ENCODE measurements around the gene EDA. TPM values are rescaled to one million over a fixed set of nuclear protein-coding genes. Genes with fewer than 3 reads are reported as not detected.

The EDA gene
- total RNA-seq, 2 experiments from 2014 or later: 1.8 to 3.9 TPM

DNA sequence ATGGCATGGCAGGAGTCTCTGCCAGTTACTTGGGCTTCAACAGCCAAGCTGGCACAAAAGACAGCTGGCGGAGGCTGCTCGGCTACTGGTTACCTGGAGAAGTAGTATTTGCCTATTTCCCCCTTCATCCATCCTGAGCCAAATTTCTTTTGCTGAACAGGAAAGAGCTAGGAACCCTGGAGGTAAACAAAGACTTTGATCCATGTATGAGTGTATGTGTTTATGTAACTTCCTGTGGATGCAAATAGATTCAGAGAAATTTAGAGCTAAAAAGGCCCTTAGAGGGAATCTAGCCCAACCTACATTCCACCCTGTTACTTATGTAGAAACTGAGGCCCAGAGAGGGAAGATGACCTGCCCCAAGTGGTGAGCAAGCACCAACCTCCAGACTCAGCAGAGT is 422.6 kb downstream of the EDA start:
- CTCF ChIA-PET (ENCODE audit: unreplicated experiment): no interaction called here

DNA sequence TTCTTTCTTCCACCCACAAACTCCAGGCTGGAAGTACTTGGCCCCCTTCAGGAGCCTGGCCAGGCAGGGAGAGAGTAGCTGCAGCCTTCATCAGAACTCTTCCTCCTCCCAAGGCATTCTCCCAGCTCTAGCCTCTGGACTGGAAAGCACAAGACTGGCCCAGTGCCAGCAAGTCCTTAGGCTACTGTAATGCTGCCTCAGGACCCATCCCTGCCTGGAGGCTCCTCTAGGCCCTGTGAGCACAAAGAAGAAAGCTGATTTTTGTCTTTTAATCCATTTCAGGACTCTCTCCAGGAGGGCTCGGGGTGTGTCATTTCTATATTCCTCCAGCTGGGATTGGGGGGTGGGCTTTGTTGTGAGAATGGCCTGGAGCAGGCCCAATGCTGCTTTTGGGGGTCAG is 423.0 kb downstream of the EDA start:
- BruUV-seq (replicated peaks): no TSS peak
- no peak for DNase-seq (ENCODE audit: low spot score)
- Histone ChIP-seq H3K4me3 (ENCODE audit: low read depth, low read length, poor library complexity, severe bottlenecking) (no peak overlapping the region), H3K9me2 (ENCODE audit: insufficient read depth, low read length) (no peaks in the 10 kb centered on the region), H3K27ac (ENCODE audit: low read depth, low read length, poor library complexity, severe bottlenecking) (no peak overlapping the region), H3K9me3 (ENCODE audit: low read length) (no peaks in the 10 kb centered on the region), H2AFZ (ENCODE audit: low read length) (no peak overlapping the region), H3K4me2 (ENCODE audit: low read length) (no peak overlapping the region), H3K36me3 (ENCODE audit: insufficient read depth, low read length) (no peaks in the 10 kb centered on the region), H3K4me1 (ENCODE audit: insufficient read depth, low read length, poor library complexity, severe bottlenecking) (no peaks in the 10 kb centered on the region), H3K79me2 (ENCODE audit: insufficient read depth, low read depth, low read length) (no peaks in the 10 kb centered on the region), H4K20me1 (ENCODE audit: insufficient read depth, low read length) (no peaks in the 10 kb centered on the region)
- TF ChIP-seq, protein P1, sequence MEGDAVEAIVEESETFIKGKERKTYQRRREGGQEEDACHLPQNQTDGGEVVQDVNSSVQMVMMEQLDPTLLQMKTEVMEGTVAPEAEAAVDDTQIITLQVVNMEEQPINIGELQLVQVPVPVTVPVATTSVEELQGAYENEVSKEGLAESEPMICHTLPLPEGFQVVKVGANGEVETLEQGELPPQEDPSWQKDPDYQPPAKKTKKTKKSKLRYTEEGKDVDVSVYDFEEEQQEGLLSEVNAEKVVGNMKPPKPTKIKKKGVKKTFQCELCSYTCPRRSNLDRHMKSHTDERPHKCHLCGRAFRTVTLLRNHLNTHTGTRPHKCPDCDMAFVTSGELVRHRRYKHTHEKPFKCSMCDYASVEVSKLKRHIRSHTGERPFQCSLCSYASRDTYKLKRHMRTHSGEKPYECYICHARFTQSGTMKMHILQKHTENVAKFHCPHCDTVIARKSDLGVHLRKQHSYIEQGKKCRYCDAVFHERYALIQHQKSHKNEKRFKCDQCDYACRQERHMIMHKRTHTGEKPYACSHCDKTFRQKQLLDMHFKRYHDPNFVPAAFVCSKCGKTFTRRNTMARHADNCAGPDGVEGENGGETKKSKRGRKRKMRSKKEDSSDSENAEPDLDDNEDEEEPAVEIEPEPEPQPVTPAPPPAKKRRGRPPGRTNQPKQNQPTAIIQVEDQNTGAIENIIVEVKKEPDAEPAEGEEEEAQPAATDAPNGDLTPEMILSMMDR (conservative IDR thresholded peaks at IDR 0.05; ENCODE audit: low read length): no peak
- no peak for TF ChIP-seq EZH2phosphoT487 (IDR thresholded peaks at IDR 0.05; ENCODE audit: borderline replicate concordance, low read depth, low read length)
- ChIA-PET POLR2A (no interaction called here), CTCF (ENCODE audit: unreplicated experiment) (no interaction called here)
- intact Hi-C loops (cut with micrococcal nuclease; ENCODE audit: unreplicated experiment): no loop called here

More for the DNA sequence above, 422.6 kb downstream of the EDA start:
- Histone ChIP-seq H4K20me1 (ENCODE audit: insufficient read depth, low read length) (no peaks in the 10 kb centered on the region), H3K9me2 (ENCODE audit: insufficient read depth, low read length) (no peaks in the 10 kb centered on the region), H3K4me1 (ENCODE audit: insufficient read depth, low read length, poor library complexity, severe bottlenecking) (no peaks in the 10 kb centered on the region), H3K4me3 (ENCODE audit: low read depth, low read length, poor library complexity, severe bottlenecking) (no peak overlapping the region), H3K4me2 (ENCODE audit: low read length) (no peak overlapping the region), H3K27ac (ENCODE audit: low read depth, low read length, poor library complexity, severe bottlenecking) (no peak overlapping the region), H3K36me3 (ENCODE audit: insufficient read depth, low read length) (no peaks in the 10 kb centered on the region), H3K79me2 (ENCODE audit: insufficient read depth, low read depth, low read length) (no peaks in the 10 kb centered on the region), H3K9me3 (ENCODE audit: low read length) (no peaks in the 10 kb centered on the region), H2AFZ (ENCODE audit: low read length) (no peak overlapping the region)
- no peak for TF ChIP-seq EZH2phosphoT487 (IDR thresholded peaks at IDR 0.05; ENCODE audit: borderline replicate concordance, low read depth, low read length)
- TF ChIP-seq, protein P1 (conservative IDR thresholded peaks at IDR 0.05; ENCODE audit: low read length): no peak
- POLR2A ChIA-PET: no interaction called here
- DNase-seq (ENCODE audit: low spot score): no peak
- intact Hi-C loops (cut with micrococcal nuclease; ENCODE audit: unreplicated experiment): no loop called here
- no TSS peak for BruUV-seq (replicated peaks)

DNA sequence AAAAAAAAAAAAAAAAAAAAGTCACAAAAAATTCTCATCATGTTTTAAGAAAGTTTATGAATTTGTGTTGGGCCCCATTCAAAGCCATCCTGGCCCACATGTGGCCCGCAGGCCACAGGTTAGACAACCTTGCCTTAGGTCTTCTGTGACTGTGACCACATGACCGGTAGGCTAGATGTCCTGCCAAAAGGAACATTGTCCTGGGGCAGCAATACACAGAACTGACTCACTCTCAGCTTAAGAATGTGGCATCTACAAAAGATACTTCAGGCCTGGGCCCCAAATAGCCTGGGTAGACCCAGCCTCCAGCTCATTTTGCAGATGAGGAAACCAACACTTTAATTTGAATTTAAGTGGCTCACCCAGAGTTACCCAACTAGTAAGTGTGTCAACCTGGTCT is 423.8 kb downstream of the EDA start:
- Histone ChIP-seq H3K4me3 (ENCODE audit: low read depth, low read length, poor library complexity, severe bottlenecking) (no peak overlapping the region), H3K27ac (ENCODE audit: low read depth, low read length, poor library complexity, severe bottlenecking) (no peak overlapping the region), H3K4me2 (ENCODE audit: low read length) (no peak overlapping the region), H3K79me2 (ENCODE audit: insufficient read depth, low read depth, low read length) (no peaks in the 10 kb centered on the region), H3K9me2 (ENCODE audit: insufficient read depth, low read length) (no peaks in the 10 kb centered on the region), H2AFZ (ENCODE audit: low read length) (no peak overlapping the region), H3K36me3 (ENCODE audit: insufficient read depth, low read length) (no peaks in the 10 kb centered on the region), H3K4me1 (ENCODE audit: insufficient read depth, low read length, poor library complexity, severe bottlenecking) (no peaks in the 10 kb centered on the region), H4K20me1 (ENCODE audit: insufficient read depth, low read length) (no peaks in the 10 kb centered on the region), H3K9me3 (ENCODE audit: low read length) (no peaks in the 10 kb centered on the region)
- ChIA-PET POLR2A (interaction anchor here (0.6 kb wide), 1 partner anchor 343 kb away, joined by 3 read pairs; no protein-coding TSS in a partner anchor), CTCF (ENCODE audit: unreplicated experiment) (no interaction called here)
- no peak for TF ChIP-seq EZH2phosphoT487 (IDR thresholded peaks at IDR 0.05; ENCODE audit: borderline replicate concordance, low read depth, low read length)
- TF ChIP-seq, protein P1 (conservative IDR thresholded peaks at IDR 0.05; ENCODE audit: low read length): no peak
- no peak for DNase-seq (ENCODE audit: low spot score)
- intact Hi-C loops (cut with micrococcal nuclease; ENCODE audit: unreplicated experiment): no loop called here
- no TSS peak for BruUV-seq (replicated peaks)

Measured in OCI-LY7 (cell line).